Peyer's patch (tissue), 4 donors: ENCODE results near the gene MASP1. TPM values are rescaled to one million over a fixed set of nuclear protein-coding genes. Genes with fewer than 3 reads are reported as not detected.

ENCODE experiments used
- DNase-seq, 3 donors: peaks; one replicate each; pipeline ENCODE4 v3.0.0-alpha.2; 2017 to 2019
- H3K27ac ChIP-seq, 4 donors: fragments of 200-600 bp; sonication (generic); one replicate each; pipeline ENCODE4 v1.5.1; 2016 to 2019
- H3K27me3 ChIP-seq, 2 donors: fragments of 200-600 bp; sonication (generic); one replicate each; pipeline ENCODE4 v1.5.1; 2019
- H3K36me3 ChIP-seq, 3 donors: fragments of 200-600 bp; sonication (generic); one replicate each; pipeline ENCODE4 v1.5.1; 2016 to 2019
- H3K4me1 ChIP-seq, 4 donors: fragments of 200-600 bp; sonication (generic); one replicate each; pipeline ENCODE4 v1.5.1; 2016 to 2019
- H3K4me3 ChIP-seq, 4 donors: fragments of 200-600 bp; sonication (generic); 1 replicate in 3 of 4; 2 replicates in 1 of 4; pipeline ENCODE4 v1.5.1; 2016 to 2019; ENCODE audit warnings: mild to moderate bottlenecking in 1 of 4
- H3K9me3 ChIP-seq, 4 donors: fragments of 200-600 bp; sonication (generic); one replicate each; pipeline ENCODE4 v1.5.1; 2016 to 2019; ENCODE audit warnings: mild to moderate bottlenecking in 1 of 4
- CTCF ChIP-seq, 6 experiments: fragments of 450-650 bp in 4 of 6; fragments of 200-600 bp in 2 of 6; sonication (generic) in 1 of 6; IDR thresholded peaks; one replicate each; pipeline ENCODE4 v1.5.1; 2017 to 2019; ENCODE audit warnings: antibody characterized with exemption in 6 of 6, mild to moderate bottlenecking in 3 of 6, moderate library complexity in 1 of 6
- POLR2A ChIP-seq, 2 donors: fragments of 450-650 bp; IDR thresholded peaks; one replicate each; pipeline ENCODE4 v1.5.1; 2017; ENCODE audit warnings: antibody characterized with exemption in 2 of 2, mild to moderate bottlenecking in 2 of 2, moderate library complexity in 2 of 2
- total RNA-seq, 4 donors: library from RNA; depleted of rRNA; stranded (reverse); fragments of >200 nt; gene quantifications; one replicate each; pipeline ENCODE4 v1.1.0, GENCODE V29; 2016

The MASP1 gene
- total RNA-seq, 4 donors from 2014 or later = 0.70 to 4.2 (median 1.4) TPM

DNA sequence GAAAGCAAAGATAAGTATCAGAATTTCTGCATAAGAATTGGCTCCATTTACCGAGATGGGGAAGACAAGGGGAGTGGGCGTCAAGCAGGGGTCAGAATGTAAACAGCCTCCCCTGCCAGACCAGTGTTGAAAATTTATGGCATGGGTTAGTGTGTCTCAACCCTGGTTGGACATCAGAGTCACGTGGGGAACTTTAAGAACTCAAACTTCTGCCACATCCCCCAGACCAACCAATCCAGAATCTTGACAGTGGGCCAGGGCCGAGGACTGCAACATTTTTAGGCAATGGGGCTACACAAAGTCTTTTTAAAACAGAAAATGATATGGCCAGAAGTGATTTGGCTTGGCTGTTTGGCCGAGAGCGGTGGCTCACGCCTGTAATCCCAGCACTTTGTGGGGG is 14.3 kb upstream of the MASP1 start:
- no peak overlapping the region for H3K4me3 ChIP-seq
- DNase-seq = no peak
- H3K9me3 ChIP-seq = no peaks in the 10 kb centered on the region
- no peaks in the 10 kb centered on the region for H3K36me3 ChIP-seq
- H3K4me1 ChIP-seq = no peaks in the 10 kb centered on the region
- no peak overlapping the region for H3K27ac ChIP-seq
- no peaks in the 10 kb centered on the region for H3K27me3 ChIP-seq
- TF ChIP-seq POLR2A (IDR thresholded peaks at IDR 0.05) = no peak
- TF ChIP-seq CTCF (IDR thresholded peaks at IDR 0.05) = no peak

DNA sequence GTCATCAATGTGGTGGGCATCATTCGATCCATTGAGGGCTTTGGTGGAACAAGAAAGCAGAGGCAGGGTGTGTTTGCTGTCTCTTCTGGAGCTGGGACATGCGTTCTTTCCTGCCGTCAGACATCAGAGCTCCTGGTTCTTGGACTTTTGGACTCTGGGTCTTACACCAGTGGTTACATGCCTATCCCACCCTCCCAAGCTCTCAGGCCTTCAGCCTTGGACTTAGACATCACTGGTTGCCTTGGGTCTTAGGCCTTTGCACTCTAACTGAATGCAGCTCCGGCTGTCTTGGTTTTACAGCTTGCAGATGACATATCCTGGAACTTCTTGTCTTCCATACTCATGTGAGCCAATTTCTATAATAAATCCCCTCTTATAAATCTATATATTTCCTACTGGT is 8.1 kb upstream of the MASP1 start:
- no peaks in the 10 kb centered on the region for H3K36me3 ChIP-seq
- H3K4me1 ChIP-seq = no peaks in the 10 kb centered on the region
- no peaks in the 10 kb centered on the region for H3K27me3 ChIP-seq
- no peak overlapping the region for H3K4me3 ChIP-seq
- H3K27ac ChIP-seq = no peak overlapping the region
- H3K9me3 ChIP-seq = no peaks in the 10 kb centered on the region
- TF ChIP-seq CTCF (IDR thresholded peaks at IDR 0.05) (no peak), POLR2A (IDR thresholded peaks at IDR 0.05) (no peak)
- DNase-seq = no peak

- Histone ChIP-seq H3K4me3 (no peak overlapping the region), H3K4me1 (no peaks in the 10 kb centered on the region), H3K9me3 (no peaks in the 10 kb centered on the region), H3K36me3 (no peaks in the 10 kb centered on the region), H3K27me3 (no peaks in the 10 kb centered on the region), H3K27ac (no peak overlapping the region)
- TF ChIP-seq CTCF (IDR thresholded peaks at IDR 0.05) = no peak
- no peak for TF ChIP-seq POLR2A (IDR thresholded peaks at IDR 0.05)
- no peak for DNase-seq
These were observed 5.4 kb upstream of the MASP1 start for GRCh38 chr3:187296911-187297310.

- no peaks in the 10 kb centered on the region for H3K27me3 ChIP-seq
- no peak for DNase-seq
- H3K27ac ChIP-seq = no peak overlapping the region
- TF ChIP-seq CTCF (IDR thresholded peaks at IDR 0.05) = no peak
- TF ChIP-seq POLR2A (IDR thresholded peaks at IDR 0.05) = no peak
- no peak overlapping the region for H3K4me3 ChIP-seq
- H3K4me1 ChIP-seq = no peaks in the 10 kb centered on the region
- H3K9me3 ChIP-seq = no peaks in the 10 kb centered on the region
- no peaks in the 10 kb centered on the region for H3K36me3 ChIP-seq
These were observed 4.5 kb upstream of the MASP1 start for GRCh38 chr3:187296058-187296457.

DNA sequence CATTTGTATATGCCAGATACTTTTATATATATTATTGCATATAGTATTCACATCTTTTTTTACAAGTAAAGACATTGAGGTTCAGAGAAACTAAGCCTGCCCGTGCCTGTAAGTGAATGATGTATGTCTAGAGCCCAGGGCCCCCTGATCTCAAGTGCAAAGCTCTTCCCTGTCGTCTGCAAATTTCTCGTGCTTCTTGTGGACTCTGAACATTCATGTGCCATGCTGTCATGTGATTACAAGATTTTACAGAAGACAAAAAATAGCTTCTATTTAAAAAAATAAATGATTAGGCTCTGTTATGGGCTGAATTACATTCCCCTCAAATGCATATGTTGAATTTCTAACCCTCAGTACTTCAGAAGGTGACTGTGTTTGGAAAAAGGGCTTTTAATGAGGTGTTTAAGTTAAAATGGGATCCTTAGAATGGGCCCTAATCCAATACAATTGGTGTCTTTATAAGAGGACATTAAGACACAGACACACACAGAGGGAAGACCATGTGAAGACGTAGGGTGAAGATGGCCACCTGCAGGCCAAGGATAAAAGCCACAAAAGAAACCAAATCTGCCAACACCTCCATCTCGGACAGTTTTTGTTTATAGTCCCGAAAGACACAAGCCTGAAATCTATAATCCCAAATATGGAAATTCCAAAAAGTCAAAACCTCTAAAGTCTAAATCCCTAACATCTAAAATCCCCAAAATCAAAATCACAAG is 3.9 kb upstream of the MASP1 start:
- no peak for TF ChIP-seq CTCF (IDR thresholded peaks at IDR 0.05)
- TF ChIP-seq POLR2A (IDR thresholded peaks at IDR 0.05) = no peak
- DNase-seq = no peak
- Histone ChIP-seq H3K36me3 (no peaks in the 10 kb centered on the region), H3K9me3 (no peaks in the 10 kb centered on the region), H3K27ac (no peak overlapping the region), H3K4me3 (no peak overlapping the region), H3K4me1 (no peaks in the 10 kb centered on the region), H3K27me3 (no peaks in the 10 kb centered on the region)
